ENCODE results near the gene RAP1B.
A peak's percentile ranks its signal among the peaks of the same experiment; 100 is the strongest.
"Not testable (repeated sequence)": the region's sequence is repeated elsewhere in the genome, so short reads cannot be mapped to it uniquely, and the experiment has no call there.

Gene RAP1B

DNA sequence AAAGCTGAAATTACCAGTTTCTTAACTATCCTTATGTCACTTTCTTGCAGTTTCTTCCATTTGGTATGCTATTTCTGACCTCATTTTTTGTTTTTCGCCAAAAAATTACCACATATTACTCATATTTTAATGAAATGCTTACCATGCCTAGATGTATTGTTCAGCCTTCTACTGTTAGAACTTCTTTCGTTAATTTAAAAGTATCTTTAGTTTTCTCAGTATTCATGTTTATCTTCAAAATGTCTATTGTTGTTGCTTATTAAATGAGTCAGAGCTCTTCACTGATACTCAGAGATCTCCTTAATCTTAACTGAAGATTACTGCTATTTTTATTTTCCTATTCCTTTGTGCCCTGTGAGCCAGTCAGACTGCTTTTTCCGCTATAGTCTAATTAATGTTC, 20.5 kb downstream of the RAP1B start:
- POLR2A ChIA-PET = no interaction called here
- TF ChIP-seq, protein P1, sequence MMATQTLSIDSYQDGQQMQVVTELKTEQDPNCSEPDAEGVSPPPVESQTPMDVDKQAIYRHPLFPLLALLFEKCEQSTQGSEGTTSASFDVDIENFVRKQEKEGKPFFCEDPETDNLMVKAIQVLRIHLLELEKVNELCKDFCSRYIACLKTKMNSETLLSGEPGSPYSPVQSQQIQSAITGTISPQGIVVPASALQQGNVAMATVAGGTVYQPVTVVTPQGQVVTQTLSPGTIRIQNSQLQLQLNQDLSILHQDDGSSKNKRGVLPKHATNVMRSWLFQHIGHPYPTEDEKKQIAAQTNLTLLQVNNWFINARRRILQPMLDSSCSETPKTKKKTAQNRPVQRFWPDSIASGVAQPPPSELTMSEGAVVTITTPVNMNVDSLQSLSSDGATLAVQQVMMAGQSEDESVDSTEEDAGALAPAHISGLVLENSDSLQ (IDR thresholded peaks at IDR 0.05) = no peak
- TF ChIP-seq ZNF384 (IDR thresholded peaks at IDR 0.05) = no peak
- no peak for TF ChIP-seq L3MBTL2 (conservative IDR thresholded peaks at IDR 0.05)
- no peak for TF ChIP-seq NFRKB (IDR thresholded peaks at IDR 0.05)
- TF ChIP-seq FOXK2 (IDR thresholded peaks at IDR 0.05) = no peak
- no peak for TF ChIP-seq HDGF (IDR thresholded peaks at IDR 0.05; ENCODE audit: borderline replicate concordance)
- TF ChIP-seq TARDBP (IDR thresholded peaks at IDR 0.05) = no peak
- TF ChIP-seq SP1 (IDR thresholded peaks at IDR 0.05) = no peak
- TF ChIP-seq ARNT (IDR thresholded peaks at IDR 0.05) = no peak
- TF ChIP-seq ELF4 (IDR thresholded peaks at IDR 0.05) = no peak
- no peak for TF ChIP-seq CTBP1 (IDR thresholded peaks at IDR 0.05; ENCODE audit: borderline replicate concordance)
- TF ChIP-seq BHLHE40 (IDR thresholded peaks at IDR 0.05; ENCODE audit: borderline replicate concordance) = no peak
- no peak for TF ChIP-seq LEF1 (IDR thresholded peaks at IDR 0.05; ENCODE audit: borderline replicate concordance)
- TF ChIP-seq FOXM1 (IDR thresholded peaks at IDR 0.05; ENCODE audit: borderline replicate concordance) = no peak
- no peak for TF ChIP-seq SUZ12 (IDR thresholded peaks at IDR 0.05)
- TF ChIP-seq FOXA1 (IDR thresholded peaks at IDR 0.05) = no peak
- no peak for DNase-seq (ENCODE audit: extremely low spot score)
- CTCF ChIA-PET = no interaction called here

GRCh38 chr12:68632486-68632885, 21.8 kb downstream of the RAP1B start:
- no peak for DNase-seq (ENCODE audit: extremely low spot score)
- CTCF ChIA-PET = no interaction called here
- POLR2A ChIA-PET = no interaction called here
- TF ChIP-seq L3MBTL2 (conservative IDR thresholded peaks at IDR 0.05) (no peak), SP1 (IDR thresholded peaks at IDR 0.05) (no peak), ELF4 (IDR thresholded peaks at IDR 0.05) (no peak), ZNF384 (IDR thresholded peaks at IDR 0.05) (no peak), FOXK2 (IDR thresholded peaks at IDR 0.05) (no peak), HDGF (IDR thresholded peaks at IDR 0.05; ENCODE audit: borderline replicate concordance) (no peak), BHLHE40 (IDR thresholded peaks at IDR 0.05; ENCODE audit: borderline replicate concordance) (no peak), FOXA1 (IDR thresholded peaks at IDR 0.05) (no peak), ARNT (IDR thresholded peaks at IDR 0.05) (no peak), TARDBP (IDR thresholded peaks at IDR 0.05) (no peak), SUZ12 (IDR thresholded peaks at IDR 0.05) (no peak), FOXM1 (IDR thresholded peaks at IDR 0.05; ENCODE audit: borderline replicate concordance) (no peak), CTBP1 (IDR thresholded peaks at IDR 0.05; ENCODE audit: borderline replicate concordance) (no peak), NFRKB (IDR thresholded peaks at IDR 0.05) (no peak), LEF1 (IDR thresholded peaks at IDR 0.05; ENCODE audit: borderline replicate concordance) (no peak)
- TF ChIP-seq, protein P1 (IDR thresholded peaks at IDR 0.05) = no peak

DNA sequence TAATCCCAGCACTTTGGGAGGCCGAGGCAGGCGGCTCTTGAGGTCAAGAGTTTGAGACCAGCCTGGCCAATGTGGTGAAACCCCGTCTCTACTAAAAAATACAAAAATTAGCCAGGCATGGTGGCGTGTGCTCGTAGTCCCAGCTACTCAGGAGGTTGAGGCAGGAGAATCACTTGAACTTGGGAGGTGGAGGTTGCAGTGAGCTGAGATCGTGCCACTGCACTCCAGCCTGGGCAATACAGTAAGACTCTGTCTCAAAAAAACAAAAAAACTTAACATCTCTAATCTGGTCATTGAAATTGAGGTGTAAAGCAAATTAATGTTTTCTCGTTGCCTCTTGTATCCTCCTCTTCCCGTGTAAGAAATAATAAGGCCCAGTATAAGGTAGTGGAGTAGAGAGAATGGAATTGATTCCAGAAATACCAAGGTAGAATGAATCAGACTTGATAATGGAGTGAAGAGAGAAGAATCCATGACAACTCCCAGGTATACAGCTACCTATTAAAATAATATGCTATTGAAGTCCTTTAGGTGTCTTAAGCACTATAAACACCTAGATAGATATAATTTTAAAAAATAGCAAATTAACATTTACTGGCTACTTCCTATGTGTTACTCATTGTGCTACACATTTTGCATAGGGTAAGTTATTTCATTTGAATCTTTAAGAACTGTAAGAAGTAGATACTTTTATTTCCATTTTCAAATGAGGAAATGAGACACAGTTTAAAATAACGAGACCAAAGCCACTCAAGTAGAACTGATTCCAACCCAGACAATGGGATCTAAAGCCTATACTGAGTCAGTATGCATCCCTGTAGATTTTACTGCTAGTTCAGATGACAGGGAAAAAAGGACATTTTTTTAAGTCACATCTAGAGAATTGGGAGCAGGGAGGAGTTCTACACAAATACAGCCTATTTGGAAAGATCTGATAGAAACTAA, 23.2 kb downstream of the RAP1B start:
- no peak for DNase-seq (ENCODE audit: extremely low spot score)
- CTCF ChIA-PET = interaction anchor here (0.7 kb wide), 1 partner anchor 11 kb away, joined by 5 read pairs; no protein-coding TSS in a partner anchor
- POLR2A ChIA-PET = no interaction called here
- TF ChIP-seq ELF4 (IDR thresholded peaks at IDR 0.05) (no peak), SP1 (IDR thresholded peaks at IDR 0.05) (no peak), FOXA1 (IDR thresholded peaks at IDR 0.05) (no peak), FOXM1 (IDR thresholded peaks at IDR 0.05; ENCODE audit: borderline replicate concordance) (no peak), SUZ12 (IDR thresholded peaks at IDR 0.05) (no peak), BHLHE40 (IDR thresholded peaks at IDR 0.05; ENCODE audit: borderline replicate concordance) (no peak), CTBP1 (IDR thresholded peaks at IDR 0.05; ENCODE audit: borderline replicate concordance) (no peak), ZNF384 (IDR thresholded peaks at IDR 0.05) (no peak), FOXK2 (IDR thresholded peaks at IDR 0.05) (no peak), NFRKB (IDR thresholded peaks at IDR 0.05) (no peak)

DNA sequence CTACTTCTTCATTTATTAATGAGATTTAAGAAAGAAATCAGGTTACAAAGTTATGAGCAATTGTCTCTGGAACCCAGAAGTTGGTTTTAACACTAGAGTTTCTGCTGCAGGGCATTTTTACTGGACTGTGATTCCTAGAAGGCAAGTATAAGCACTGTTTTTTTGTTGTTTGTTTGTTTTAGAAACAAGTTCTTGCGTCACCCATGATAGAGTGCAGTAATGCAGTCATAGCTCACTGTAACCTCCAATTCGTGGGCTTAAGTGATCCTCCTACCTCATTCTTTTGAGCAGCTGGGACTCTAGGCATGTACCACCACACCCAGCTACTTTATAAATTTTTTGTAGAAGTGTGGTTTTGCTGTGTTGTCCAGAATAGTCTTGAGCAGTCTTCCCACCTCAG, 25.6 kb downstream of the RAP1B start:
- no peak for DNase-seq (ENCODE audit: extremely low spot score)
- TF ChIP-seq ELF4 (IDR thresholded peaks at IDR 0.05) (no peak), ARNT (IDR thresholded peaks at IDR 0.05) (no peak), FOXM1 (IDR thresholded peaks at IDR 0.05; ENCODE audit: borderline replicate concordance) (no peak), HDGF (IDR thresholded peaks at IDR 0.05; ENCODE audit: borderline replicate concordance) (no peak), FOXA1 (IDR thresholded peaks at IDR 0.05) (no peak), FOXK2 (IDR thresholded peaks at IDR 0.05) (no peak), CTBP1 (IDR thresholded peaks at IDR 0.05; ENCODE audit: borderline replicate concordance) (no peak), SUZ12 (IDR thresholded peaks at IDR 0.05) (no peak), ZNF384 (IDR thresholded peaks at IDR 0.05) (no peak), SP1 (IDR thresholded peaks at IDR 0.05) (no peak), NFRKB (IDR thresholded peaks at IDR 0.05) (no peak), L3MBTL2 (conservative IDR thresholded peaks at IDR 0.05) (no peak), LEF1 (IDR thresholded peaks at IDR 0.05; ENCODE audit: borderline replicate concordance) (no peak), BHLHE40 (IDR thresholded peaks at IDR 0.05; ENCODE audit: borderline replicate concordance) (no peak)
- TF ChIP-seq, protein P1 (IDR thresholded peaks at IDR 0.05) = no peak
- ChIA-PET CTCF (no interaction called here), POLR2A (no interaction called here)

DNA sequence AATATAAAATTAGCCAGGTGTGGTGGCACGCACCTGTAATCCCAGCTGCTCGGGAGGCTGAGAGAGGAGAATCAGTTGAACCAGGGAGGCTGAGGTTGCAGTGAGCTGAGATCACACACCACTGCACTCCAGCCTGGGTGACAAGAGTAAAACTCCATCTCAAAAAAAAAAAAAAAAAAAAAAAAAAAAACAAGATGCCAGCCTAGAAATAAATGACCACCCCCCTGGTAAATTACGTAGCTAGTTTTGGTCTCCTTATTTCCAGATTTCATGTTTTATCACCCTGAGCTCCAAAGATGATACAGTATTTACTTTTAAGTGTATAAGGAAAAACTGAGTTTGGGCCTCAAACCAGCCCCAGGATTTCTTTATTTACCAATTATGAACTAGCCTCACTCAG, 26.7 kb downstream of the RAP1B start:
- TF ChIP-seq ZNF384 (IDR thresholded peaks at IDR 0.05) = peak; percentile 53; the same call in 1 of the 2 replicates
- CTCF ChIA-PET; POLR2A ChIA-PET; DNase-seq (ENCODE audit: extremely low spot score): not testable (repeated sequence)

DNA sequence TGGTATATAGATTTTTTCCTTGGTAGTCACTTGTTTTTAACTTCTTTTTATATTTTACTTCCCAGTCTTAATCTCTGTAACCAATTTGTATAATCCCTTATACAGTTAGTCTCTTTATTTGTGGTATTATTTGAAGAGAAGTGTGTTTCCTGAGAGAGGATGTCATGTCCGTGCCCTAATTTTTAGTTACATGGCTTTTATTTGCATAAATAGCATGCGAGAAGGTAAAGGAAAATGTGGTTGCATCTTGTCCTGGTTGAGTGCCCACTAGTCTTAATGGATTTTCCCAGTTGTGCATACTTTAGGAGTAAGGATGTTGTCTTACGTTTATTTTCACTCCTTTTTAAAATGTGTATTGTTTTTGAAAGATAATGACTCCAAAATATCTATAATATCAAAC, 27.5 kb downstream of the RAP1B start:
- POLR2A ChIA-PET = interaction anchor here (1.3 kb wide), 1 partner anchor 28 kb away, joined by 4 read pairs; the partner anchor contains the start of gene RAP1B
- no peak for TF ChIP-seq ELF4 (IDR thresholded peaks at IDR 0.05)
- no peak for TF ChIP-seq SP1 (IDR thresholded peaks at IDR 0.05)
- no peak for TF ChIP-seq FOXA1 (IDR thresholded peaks at IDR 0.05)
- TF ChIP-seq HDGF (IDR thresholded peaks at IDR 0.05; ENCODE audit: borderline replicate concordance) = no peak
- no peak for TF ChIP-seq FOXM1 (IDR thresholded peaks at IDR 0.05; ENCODE audit: borderline replicate concordance)
- TF ChIP-seq TARDBP (IDR thresholded peaks at IDR 0.05) = no peak
- TF ChIP-seq NFRKB (IDR thresholded peaks at IDR 0.05) = no peak
- TF ChIP-seq LEF1 (IDR thresholded peaks at IDR 0.05; ENCODE audit: borderline replicate concordance) = no peak
- TF ChIP-seq ZNF384 (IDR thresholded peaks at IDR 0.05) = no peak
- TF ChIP-seq CTBP1 (IDR thresholded peaks at IDR 0.05; ENCODE audit: borderline replicate concordance) = no peak
- TF ChIP-seq BHLHE40 (IDR thresholded peaks at IDR 0.05; ENCODE audit: borderline replicate concordance) = no peak
- TF ChIP-seq L3MBTL2 (conservative IDR thresholded peaks at IDR 0.05) = no peak
- TF ChIP-seq, protein P1 (IDR thresholded peaks at IDR 0.05) = no peak
- TF ChIP-seq SUZ12 (IDR thresholded peaks at IDR 0.05) = no peak
- TF ChIP-seq FOXK2 (IDR thresholded peaks at IDR 0.05) = no peak
- DNase-seq (ENCODE audit: extremely low spot score) = no peak
- CTCF ChIA-PET = no interaction called here

Measured in HEK293T (cell line).